HG02623 (cell line): ENCODE results near the gene NUDT3.
"Not testable (repeated sequence)": the region's sequence is repeated elsewhere in the genome, so short reads cannot be mapped to it uniquely, and the experiment has no call there.

Experiments
- ATAC-seq: cut with Tn5 transposase; IDR thresholded peaks from one replicate; pipeline ENCODE4 v1.9.1; 2021; ENCODE audit warnings: moderate library complexity; ENCODE audit not compliant: unreplicated experiment

NUDT3 gene

DNA sequence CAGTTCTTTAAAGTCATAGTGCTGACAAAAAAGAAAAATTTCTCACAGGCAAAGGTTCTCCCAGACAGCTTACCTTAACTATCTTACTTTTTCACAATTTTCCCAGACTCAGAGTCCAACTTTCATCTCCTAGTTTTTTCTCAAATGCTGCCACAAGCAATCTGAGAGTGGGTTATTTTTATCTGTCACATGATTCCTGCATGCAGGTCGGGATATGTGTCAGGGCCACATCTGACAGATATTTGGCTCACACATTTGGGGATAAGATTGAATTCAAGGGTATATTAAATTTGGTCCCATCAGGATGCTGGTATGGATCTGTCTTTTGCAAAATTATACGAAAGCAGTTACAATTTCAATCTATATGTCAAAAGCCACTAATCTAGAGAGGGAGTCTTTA lies 93.5 kb downstream of the NUDT3 start:
- no peak for ATAC-seq

DNA sequence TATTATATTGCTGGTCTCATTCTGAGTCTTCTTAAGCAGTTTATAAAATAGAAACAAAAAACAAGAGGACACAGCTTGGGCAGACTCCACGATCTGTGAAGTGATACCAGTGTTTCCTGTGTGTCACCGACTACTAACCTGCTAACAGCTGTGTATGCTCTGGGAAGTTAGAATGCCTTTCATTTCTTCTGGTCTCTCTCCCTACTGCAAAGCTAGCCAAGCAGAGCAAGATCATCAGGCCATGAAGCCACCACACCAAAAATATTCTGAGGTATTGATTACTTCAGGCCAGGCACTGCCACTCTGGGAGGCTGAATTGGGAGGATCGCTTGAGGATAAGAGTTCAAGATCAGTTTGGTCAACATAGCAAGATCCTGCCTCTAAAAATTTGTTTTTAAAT lies 96.7 kb downstream of the NUDT3 start:
- ATAC-seq, result peak; percentile 66

DNA sequence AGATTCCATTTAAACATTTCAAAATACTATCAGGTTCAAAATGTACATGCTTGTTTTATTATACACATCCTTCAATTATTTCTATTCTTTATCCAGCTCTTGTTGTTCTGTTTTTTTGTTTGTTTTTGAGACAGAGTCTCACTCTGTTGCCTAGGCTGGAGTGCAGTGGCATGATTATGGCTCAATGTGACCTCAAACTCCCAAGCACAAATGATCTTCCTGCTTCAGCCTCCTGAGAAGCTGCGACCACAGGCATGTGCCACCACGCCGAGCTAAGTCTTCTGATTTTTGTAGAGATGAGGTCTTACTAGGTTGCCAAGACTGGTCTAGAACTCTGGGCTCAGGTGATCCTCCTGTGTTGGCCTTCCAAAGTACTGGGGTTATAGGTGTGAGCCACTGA lies 99.5 kb downstream of the NUDT3 start:
- no peak for ATAC-seq

DNA sequence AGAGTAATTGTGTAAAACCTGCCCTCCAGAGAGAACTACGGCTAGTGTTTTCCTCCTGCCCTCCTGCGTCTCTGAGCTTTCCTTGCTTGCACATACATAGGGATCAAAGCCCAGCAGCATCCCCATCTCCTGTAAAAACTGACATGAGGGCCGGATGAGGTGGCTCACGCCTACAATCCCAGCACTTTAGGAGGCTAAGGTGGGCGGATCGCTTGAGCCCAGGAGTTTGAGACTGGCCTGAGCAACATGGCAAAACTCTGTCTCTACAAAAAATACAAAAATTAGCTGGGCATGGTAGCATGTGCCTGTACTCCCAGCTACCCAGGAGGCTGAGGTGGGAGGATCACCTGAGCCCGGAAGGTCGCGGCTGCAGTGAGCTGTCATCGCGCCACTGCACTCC lies 103.3 kb downstream of the NUDT3 start:
- no peak for ATAC-seq

DNA sequence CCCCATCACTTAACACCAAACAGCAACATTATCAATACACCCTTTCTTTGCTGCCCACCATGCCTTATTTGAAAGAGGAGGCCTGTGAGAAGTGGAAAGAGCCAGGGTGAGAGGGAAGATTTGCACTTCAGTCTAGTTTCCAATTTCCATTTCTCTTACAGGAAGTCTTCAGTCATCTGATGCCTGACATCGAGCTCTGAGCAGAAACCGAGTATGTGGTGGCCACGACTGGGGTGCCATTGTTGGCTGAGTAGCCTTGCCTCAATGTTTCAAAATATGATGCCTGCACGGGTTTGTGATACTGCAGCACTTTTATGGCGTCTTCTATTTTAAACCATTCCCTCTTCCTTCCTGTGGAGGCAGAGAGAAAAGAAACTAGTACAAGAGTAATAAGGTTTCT lies 103.9 kb downstream of the NUDT3 start:
- ATAC-seq, result no peak

DNA sequence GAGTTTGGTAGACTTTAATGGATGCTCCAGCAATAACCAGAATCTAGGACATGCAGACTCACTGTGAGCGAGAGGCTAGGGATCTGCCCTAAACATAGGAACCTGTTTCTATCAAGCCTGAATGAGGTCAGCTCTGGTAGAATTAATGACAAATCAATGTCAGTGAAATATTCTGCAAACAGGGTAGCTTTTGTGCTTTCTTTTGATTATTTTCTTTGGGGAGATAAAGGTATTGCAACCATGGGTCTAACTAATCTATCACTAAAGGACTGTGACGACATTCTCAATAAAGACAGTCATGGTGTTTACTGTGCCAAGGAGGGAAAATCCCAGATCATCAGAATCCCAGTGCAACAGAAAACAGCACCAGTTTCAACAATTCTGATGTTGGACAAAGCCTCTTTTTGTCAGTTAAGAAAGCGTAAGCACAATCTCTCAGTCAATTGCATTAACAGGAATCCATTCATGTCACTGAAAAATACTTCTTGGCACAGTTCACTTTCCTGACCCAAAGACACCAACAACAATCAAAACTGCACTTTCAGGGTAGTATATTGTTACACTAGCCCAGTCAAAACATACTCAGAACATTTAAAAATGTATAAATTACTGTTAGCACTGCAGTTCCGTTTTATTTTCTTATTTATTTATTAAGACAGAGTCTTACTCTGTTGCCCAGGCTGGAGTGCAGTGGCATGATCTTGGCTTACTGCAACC lies 106.9 kb downstream of the NUDT3 start:
- no peak for ATAC-seq

DNA sequence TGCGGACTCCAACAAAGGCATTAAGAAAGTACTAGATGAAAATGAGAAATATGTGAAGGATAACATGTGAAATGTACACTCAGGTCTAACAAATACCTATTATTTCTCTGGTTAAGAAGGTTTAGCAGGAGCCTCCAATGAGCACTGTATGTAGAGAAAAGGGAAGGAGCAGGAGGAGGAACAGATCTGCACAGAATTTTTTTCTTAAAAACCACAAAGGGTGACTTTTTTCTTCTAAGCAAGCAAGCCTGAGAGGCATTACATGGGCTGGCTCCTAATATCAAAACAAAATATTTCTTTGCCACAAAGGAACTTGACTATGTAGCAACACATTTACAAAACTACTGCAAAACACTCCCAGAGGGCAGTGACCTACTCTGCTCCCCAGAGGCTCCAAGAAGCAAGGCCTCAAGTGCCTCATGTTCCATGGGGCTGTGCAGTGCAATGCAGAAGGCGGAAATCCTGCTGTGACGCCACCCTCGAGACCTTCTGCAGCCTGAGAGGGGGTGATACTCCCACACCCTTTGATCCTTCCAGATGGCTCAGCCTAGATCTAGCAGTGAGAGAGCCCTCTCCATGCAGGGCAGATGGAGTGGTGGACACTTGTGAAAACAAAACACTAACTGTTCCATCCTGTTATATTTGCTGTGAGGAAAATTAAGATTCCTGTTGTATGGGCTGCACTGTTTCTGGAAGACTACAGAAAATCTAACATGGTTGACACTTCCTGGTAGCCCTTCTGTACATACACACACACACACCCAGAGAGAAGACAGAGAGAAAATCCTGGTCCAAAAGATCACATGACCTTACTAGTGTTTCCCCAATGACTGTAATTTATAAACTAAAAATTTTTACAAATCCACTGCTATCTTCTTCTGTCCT lies 107.7 kb downstream of the NUDT3 start:
- no peak for ATAC-seq

DNA sequence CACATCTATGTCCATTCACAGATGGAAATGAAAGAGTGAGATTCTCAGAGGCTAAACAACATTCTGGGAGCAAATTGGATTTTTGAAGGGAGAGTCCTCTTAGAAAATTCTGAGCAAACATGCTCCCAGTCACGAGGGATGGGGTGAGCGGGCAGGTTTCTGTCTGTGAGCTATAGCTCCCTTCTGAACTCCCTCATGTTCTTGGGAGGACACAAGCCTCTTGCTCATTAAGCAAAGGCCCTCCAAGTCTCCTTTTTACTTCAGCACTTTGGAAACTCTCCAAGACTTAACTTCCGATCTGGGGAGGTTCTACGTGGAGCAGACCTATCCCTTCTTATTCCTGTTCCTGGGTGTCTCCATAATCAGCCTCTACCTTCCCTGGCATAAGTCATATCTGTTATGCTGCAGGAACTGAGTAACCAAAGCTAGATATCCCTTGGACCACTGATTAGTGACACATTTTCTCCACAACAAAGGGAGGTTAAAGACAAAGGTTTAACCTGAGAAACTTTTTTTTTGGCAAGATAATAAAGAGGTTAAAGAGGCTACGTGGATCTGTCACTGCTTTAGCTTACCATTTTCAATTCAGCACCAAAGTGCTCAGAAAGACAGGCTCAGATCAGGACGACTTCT lies 110.7 kb downstream of the NUDT3 start:
- no peak for ATAC-seq

DNA sequence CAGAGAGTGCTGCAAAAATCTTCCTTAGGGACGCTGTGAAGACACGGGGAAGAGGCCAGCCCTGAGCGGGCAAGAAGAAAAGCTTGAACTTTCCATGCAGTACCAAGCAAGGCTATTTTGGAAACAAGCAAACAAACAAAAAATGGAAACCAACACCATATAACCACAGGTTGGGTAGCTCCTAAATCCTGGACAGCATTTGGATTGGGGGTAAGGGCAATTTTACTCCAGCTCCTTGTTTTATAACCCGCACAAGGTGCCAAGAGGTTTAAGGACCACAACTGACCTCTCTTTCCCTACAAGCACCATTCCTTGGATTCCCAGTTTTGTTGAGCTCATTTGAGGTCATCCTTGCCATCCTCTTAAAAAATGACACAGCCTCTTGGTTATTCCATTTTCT lies 112.3 kb downstream of the NUDT3 start:
- no peak for ATAC-seq

DNA sequence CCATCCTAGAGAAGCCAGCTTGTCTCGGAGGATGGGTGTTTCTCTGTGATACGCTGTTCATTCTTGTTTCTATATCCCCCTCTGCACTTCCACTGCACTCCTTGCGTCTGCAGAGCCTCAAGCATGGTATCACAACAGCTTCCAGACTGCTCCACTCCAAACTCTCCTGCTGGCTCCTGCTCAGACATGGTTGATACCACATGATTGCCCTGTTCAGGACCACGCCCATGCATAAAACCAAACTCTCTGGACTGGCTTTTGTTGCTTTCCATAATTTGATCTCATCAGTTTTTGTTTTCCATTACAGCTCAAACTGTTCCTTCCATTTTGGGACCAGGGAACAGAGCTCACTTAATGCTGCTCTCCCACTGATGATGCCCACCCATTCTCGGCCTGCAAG lies 113.6 kb downstream of the NUDT3 start:
- no peak for ATAC-seq

DNA sequence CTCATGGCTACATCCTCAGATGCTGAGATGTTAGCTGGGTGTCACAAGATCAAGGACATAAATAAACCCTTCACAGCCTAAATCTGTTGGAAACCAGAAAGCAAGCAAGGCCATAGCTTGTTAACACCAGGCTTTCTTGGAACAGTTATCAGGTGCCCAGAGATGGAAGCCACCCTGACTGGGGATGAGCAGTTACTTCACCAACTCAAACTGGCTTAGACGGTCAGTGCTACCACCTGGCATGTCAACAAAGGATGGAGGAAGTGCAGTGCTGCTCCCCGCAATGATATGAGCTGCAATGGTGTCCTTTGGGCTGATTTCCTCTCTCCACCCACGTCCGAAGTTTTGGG lies 114.7 kb downstream of the NUDT3 start:
- ATAC-seq, result no peak

DNA sequence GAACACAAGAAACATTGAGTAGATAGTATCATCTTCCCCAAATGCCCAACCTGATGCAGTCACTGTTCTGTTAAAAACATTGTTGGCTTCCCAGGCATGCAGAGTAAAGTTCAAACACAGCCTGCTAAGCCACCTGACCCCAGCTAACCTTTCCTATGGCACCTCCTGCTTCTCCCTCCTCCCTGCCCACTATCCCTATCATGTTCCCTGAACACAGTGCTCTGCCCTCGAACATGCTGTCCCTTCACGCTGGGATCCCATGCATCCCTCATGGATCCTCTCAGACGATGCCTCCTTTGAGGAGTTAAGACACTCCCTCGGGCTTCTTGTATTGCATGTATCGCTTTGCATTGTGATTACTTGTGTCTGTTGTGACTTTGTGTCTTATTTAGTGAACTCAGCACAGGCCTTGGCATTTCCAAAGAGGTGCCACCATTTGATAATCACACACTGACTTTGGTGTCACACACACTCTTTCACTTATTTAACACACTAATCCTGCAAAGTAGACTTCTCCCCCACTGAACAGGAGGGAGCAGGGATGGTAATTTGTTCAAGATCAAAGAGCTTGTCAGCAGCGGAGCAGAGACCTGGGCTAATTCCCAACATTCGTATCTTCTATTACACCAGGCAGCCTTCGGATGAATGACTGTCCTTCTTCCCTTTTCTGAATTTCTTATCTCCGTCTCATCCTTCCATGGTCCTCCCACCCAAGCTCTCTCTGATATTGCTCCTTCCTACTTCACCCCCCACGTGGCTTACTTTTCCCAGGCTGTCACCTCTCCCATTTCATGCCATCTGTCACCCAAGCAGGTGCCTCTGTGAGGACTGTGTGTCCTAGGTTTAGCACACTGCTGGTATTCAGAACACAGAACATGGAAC lies 115.3 kb downstream of the NUDT3 start:
- ATAC-seq, result no peak

DNA sequence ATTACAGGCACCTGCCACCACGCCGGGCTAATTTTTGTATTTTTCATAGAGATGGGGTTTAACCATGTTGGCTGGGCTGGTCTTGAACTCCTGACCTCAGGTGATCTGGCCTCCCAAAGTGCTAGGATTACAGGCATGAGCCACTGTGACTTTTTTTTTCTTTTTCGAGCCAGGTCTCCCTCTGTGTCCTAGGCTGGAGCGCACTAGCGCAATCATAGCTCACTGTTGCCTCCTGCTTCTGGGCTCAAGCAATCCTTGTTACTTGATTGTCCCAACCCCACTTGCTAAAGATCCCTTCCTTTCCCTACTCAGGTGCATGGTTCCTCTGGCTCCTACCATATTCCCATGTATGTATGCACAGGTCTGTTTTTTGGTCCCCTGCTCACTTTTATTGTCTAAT lies 116.3 kb downstream of the NUDT3 start:
- no peak for ATAC-seq

DNA sequence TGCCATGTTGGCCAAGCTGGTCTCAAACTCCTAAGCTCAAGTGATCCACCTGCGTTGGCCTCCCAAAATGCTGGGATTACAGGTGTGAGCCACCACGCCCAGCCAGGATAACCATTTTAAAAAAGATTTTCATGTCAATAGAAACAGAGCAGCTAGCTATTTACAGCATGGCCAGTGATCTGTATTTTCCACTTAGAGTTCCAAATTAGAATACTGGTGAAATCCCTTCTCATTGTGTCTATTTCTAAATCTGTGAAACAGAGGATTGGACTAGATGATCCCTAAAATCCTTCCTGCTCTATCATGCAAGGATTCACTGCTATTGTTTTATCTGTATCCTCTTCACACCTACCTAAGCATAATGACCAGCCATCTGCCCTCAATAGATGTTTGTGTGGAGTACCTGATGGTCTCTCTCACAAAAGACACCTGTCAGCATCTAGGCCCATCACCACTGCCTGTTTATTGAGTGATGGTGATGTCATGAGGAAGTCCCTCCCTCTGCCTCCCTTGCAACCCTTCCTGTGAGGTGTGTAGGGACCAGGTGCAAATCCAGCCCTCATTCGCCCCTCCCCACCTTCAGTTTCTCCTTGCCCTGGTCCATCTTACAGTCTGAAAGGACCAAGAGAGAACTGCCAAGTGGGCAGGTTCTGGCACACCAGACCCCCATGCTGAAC lies 117.2 kb downstream of the NUDT3 start:
- ATAC-seq, result no peak

DNA sequence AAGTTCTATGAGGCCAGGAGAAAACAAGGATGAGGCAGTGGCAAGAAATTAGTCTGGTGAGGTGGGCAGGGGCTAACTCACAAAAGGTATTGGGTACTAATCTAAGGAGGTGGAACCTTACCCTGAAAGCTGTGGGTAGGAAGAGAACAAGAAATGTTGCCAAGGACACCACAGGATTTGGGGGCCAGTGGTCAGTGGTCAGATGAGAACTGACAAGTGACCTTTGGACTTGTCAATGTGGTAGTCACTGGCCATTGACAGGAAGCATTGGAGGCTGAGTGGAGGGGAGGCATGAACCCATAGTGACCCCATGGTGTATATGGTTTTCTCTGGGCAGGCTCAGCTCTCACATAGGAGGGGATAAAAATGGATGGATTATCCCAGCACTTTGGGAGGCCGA lies 118.3 kb downstream of the NUDT3 start:
- ATAC-seq, result no peak

DNA sequence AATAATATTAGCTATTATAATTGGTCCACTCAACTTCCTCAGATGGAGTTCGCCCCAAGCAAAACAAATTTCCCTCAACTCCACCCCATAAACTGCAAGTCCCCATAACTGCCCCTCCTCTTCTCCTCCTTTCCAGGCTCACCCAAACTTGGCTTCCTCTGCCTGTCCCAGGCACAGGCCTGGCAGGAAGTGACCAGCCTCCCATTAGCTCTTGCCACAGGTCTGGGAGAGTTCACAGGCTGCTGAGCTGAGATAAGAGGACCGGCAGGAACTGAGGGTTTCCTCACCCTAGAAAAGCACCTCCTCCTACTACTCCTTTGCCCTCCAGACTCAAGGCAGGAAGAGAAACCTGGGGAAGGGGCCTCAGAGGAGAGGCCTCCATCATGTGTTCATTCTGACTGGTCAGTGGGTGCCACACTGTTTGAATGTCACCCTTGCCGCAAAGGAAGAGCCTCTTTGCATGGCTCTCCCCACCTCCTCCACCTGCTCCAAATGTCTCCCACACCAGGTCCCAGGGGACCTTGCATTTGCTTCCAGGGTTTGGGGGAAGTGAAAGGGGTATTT lies 119.1 kb downstream of the NUDT3 start:
- no peak for ATAC-seq

DNA sequence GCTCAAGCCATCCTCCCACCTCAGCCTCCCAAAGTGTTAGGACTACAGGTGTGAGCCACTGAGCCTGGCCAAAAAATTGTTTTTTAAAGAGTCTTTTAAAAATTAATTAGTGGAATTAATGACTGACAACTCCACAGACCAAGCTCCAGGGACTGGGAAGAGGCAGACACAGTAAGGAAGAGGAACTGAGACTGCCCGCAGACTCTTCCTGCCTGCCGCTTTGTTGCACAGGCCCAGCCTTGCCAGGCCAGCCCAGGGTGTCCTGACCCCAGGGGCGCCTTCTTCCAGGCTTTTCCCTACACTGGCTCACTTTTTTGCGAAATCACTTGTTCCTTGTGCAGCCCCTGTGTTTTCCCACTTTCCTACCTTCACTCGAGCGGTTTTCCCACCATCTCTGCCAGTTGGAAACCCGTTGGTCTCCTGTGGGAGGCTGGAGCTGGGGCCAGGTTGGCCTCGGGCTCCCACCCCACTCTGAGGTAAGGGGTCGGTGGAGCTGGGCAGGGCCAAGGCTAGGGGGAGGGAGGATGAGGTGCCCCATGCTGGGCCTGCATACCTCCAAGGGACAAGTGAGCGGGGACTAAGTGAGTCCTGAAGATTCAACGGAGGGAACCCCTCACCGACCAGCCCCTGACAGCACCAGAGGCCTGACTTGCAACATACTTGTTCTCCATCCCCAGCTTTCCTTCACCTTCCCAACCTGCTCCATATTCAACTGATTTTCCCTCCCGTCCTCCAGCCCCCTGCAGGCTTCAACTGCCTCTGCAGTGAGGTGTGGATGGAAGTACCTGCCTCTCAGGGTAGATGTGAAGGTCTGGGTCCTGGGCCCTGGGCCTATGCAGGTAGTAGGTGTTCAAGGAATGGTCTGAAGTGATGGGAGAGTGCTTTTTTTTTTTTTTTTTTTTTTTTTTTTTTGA lies 120.2 kb downstream of the NUDT3 start:
- ATAC-seq, result no peak

DNA sequence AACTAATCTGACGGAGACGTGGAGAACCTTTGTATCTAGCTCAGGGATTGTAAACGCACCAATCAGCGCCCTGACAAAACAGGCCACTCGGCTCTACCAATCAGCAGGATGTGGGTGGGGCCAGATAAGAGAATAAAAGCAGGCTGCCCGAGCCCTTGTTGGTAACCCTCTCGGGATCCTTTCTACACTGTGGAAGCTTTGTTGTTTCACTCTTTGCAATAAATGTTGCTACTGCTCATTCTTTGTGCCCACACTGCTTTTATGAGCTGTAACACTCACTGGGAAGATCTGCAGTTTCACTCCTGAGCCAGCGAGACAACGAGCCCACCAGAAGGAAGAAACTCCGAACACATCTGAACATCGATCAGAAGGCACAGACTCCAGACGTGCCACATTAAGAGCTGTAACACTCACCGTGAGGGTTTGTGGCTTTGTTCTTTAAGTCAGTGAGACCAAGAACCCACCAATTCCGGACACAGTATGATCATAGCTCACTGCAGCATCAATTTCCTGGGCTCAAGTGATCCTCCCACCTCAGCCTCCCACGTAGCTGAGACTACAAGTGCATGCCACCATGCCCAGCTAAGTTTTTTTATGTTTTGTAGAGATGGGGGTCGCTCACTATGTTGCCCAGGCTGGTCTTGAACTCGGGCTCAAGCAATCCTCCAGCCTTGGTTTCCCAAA lies 122.7 kb downstream of the NUDT3 start:
- ATAC-seq, result not testable (repeated sequence)

DNA sequence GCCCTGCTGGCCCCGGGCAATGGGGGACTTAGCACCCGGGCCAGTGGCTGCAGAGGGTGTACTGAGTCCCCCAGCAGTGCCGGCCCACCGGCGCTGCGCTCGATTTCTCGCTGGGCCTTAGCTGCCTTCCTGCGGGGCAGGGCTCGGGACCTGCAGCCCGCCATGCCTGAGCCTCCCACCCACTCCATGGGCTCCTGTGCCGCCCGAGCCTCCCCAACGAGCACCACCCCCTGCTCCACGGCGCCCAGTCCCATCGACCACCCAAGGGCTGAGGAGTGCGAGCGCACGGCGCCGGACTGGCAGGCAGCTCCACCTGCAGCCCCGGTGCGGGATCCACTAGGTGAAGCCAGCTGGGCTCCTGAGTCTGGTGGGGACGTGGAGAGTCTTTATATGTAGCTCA lies 123.3 kb downstream of the NUDT3 start:
- ATAC-seq, result not testable (repeated sequence)
